Smooth muscle cell (in vitro differentiated cells): ENCODE measurements around the gene FADS1. TPM values are rescaled to one million over a fixed set of nuclear protein-coding genes. Genes with fewer than 3 reads are reported as not detected.
A peak's percentile ranks its signal among the peaks of the same experiment; 100 is the strongest.

Experiments used
- DNase-seq: peaks from one replicate; lab custom pipeline; 2025; ENCODE audit not compliant: unreplicated experiment; lab: John Stamatoyannopoulos, UW
- H2AFZ ChIP-seq: fragments of 200-600 bp; sonication (generic); 2 replicates; pipeline ENCODE4 v1.6.0; 2016; ENCODE audit warnings: antibody characterized with exemption, low read depth, mild to moderate bottlenecking
- H3F3A ChIP-seq: fragments of 200-600 bp; sonication (generic); 2 replicates; pipeline ENCODE4 v1.6.0; 2017; ENCODE audit warnings: antibody characterized with exemption, low read depth
- H3K27ac ChIP-seq: fragments of 200-600 bp; sonication (generic); 2 replicates; pipeline ENCODE4 v1.5.1; 2016; ENCODE audit warnings: low read depth, mild to moderate bottlenecking
- H3K27me3 ChIP-seq: fragments of 200-600 bp; sonication (generic); 2 replicates; pipeline ENCODE4 v1.6.1; 2016; ENCODE audit warnings: low read depth, mild to moderate bottlenecking
- H3K36me3 ChIP-seq: fragments of 200-600 bp; sonication (generic); 2 replicates; pipeline ENCODE4 v1.5.1; 2016; ENCODE audit warnings: low read depth
- H3K4me1 ChIP-seq: fragments of 200-600 bp; sonication (generic); 2 replicates; pipeline ENCODE4 v1.5.1; 2016; ENCODE audit warnings: low read depth
- H3K4me2 ChIP-seq: fragments of 200-600 bp; sonication (generic); 2 replicates; pipeline ENCODE4 v1.6.0; 2016; ENCODE audit warnings: mild to moderate bottlenecking
- H3K4me3 ChIP-seq: fragments of 200-600 bp; sonication (generic); 2 replicates; pipeline ENCODE4 v1.5.1; 2016; ENCODE audit warnings: mild to moderate bottlenecking
- H3K79me2 ChIP-seq: fragments of 200-600 bp; sonication (generic); 2 replicates; pipeline ENCODE4 v1.6.0; 2016; ENCODE audit warnings: low read depth, mild to moderate bottlenecking
- H3K9ac ChIP-seq: fragments of 200-600 bp; sonication (generic); 2 replicates; pipeline ENCODE4 v1.6.0; 2016; ENCODE audit warnings: low read depth
- H3K9me3 ChIP-seq: fragments of 200-600 bp; sonication (generic); replicated peaks from 2 replicates; pipeline ENCODE4 v1.5.1; 2016; ENCODE audit warnings: low read depth
- H4K20me1 ChIP-seq: fragments of 200-600 bp; sonication (generic); 2 replicates; pipeline ENCODE4 v1.6.0; 2016; ENCODE audit warnings: low read depth
- WGBS: methylation state at CpG from one replicate; pipeline ENCODE4 v1.1.7; 2016; ENCODE audit warnings: low lambda C conversion rate; 5-methylcytosine and 5-hydroxymethylcytosine counted together
- polyA plus RNA-seq: library from polyadenylated mRNA; unstranded; fragments of >200 nt; fragmentation: Nextera tagmentation; extraction: Ambion mirVana; gene quantifications from 2 replicates; pipeline ENCODE4 v1.2.1, GENCODE V29; 2016
- total RNA-seq: library from RNA; depleted of rRNA; stranded (reverse); fragments of >200 nt; gene quantifications from 2 replicates; pipeline ENCODE4 v1.2.3, GENCODE V29; 2014
- TF ChIP-seq, protein P1 (sequence below): fragments of 200-600 bp; sonication (generic); IDR thresholded peaks from 2 replicates; pipeline ENCODE4 v1.5.1; 2017; ENCODE audit warnings: borderline replicate concordance, mild to moderate bottlenecking, antibody characterized with exemption; ENCODE audit not compliant: insufficient read depth, poor library complexity, severe bottlenecking

The FADS1 gene
- 122 and 144 TPM in 2 replicates for total RNA-seq
- 176 and 266 TPM in 2 replicates for polyA plus RNA-seq

DNA sequence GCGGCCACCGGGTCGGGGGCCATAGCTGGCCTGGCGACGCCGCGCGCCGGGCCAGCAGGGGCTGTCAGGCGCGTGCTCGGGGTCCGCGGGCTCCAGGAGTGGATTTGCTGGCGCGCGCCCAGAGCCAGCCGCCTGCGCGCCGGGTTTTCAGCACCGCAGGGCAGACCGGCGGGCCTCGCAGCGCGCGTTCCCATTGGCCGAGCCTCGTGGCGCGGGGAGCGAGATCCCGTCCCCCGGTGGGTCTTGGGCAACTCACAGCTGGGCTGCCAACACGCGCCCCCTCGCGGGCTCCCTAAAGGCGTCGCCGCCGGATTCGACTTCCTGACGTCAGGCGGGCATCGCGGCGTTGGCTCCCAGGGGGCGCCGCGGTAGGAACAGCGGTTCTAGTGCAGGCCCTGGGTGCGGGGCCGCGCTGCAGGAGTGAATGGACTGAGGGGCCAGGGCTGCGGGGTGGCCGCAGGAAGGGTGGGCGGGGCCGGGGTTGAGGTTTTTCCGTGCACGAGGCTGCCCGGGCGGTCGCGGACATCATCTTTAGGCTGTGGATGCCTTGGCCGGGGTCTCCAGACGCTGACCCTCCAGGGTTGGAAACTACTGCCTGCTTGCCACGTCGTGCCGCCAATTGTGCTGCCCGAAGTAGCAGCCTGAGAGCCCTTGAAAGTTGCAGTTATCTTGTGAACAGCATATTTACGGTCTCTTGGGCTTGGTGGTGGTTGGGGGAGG, at the start of gene FADS1:
Gene FADS1 (minus strand): TSS at position 268 of the 720 bp plus-strand sequence. CDS start 74 bp downstream, at position 194.
- WGBS = 1% methylated on average over 66 of the region's 73 CpGs
- H2AFZ ChIP-seq = peak within 1 kb of the TSS; percentile 73
- TF ChIP-seq, protein P1, sequence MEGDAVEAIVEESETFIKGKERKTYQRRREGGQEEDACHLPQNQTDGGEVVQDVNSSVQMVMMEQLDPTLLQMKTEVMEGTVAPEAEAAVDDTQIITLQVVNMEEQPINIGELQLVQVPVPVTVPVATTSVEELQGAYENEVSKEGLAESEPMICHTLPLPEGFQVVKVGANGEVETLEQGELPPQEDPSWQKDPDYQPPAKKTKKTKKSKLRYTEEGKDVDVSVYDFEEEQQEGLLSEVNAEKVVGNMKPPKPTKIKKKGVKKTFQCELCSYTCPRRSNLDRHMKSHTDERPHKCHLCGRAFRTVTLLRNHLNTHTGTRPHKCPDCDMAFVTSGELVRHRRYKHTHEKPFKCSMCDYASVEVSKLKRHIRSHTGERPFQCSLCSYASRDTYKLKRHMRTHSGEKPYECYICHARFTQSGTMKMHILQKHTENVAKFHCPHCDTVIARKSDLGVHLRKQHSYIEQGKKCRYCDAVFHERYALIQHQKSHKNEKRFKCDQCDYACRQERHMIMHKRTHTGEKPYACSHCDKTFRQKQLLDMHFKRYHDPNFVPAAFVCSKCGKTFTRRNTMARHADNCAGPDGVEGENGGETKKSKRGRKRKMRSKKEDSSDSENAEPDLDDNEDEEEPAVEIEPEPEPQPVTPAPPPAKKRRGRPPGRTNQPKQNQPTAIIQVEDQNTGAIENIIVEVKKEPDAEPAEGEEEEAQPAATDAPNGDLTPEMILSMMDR = peak; percentile 42
- H3K9me3 ChIP-seq = no peaks in the 10 kb centered on the region
- peaks cover 9% of the 10 kb centered on the region for H3K4me1 ChIP-seq
- DNase-seq = peak; percentile 93
- peaks cover 24% of the 10 kb centered on the region for H3K79me2 ChIP-seq
- peak within 1 kb of the TSS; percentile 84 for H3K9ac ChIP-seq
- no peaks in the 10 kb centered on the region for H3K27me3 ChIP-seq
- H3K4me3 ChIP-seq = peak within 1 kb of the TSS; percentile 81
- H3K36me3 ChIP-seq = no peaks in the 10 kb centered on the region
- H3F3A ChIP-seq = peaks cover 7% of the 10 kb centered on the region
- peak within 1 kb of the TSS; percentile 99 for H3K4me2 ChIP-seq
- no peaks in the 10 kb centered on the region for H4K20me1 ChIP-seq
- H3K27ac ChIP-seq = peak within 1 kb of the TSS; percentile 85

DNA sequence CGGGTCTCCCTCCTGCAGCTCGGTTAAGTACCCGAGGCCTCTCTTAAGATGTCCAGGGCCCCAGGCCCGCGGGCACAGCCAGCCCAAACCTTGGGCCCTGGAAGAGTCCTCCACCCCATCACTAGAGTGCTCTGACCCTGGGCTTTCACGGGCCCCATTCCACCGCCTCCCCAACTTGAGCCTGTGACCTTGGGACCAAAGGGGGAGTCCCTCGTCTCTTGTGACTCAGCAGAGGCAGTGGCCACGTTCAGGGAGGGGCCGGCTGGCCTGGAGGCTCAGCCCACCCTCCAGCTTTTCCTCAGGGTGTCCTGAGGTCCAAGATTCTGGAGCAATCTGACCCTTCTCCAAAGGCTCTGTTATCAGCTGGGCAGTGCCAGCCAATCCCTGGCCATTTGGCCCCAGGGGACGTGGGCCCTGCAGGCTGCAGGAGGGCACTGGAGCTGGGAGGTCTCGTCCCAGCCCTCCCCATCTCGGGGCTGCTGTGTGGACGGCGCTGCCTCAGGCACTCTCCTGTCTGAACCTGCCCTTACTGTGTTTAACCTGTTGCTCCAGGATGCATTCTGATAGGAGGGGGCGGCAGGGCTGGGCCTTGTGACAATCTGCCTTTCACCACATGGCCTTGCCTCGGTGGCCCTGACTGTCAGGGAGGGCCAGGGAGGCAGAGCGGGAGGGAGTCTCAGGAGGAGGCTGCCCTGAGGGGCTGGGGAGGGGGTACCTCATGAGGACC, 49.6 kb upstream of the FADS1 start:
- Histone ChIP-seq H3K27me3 (no peaks in the 10 kb centered on the region), H4K20me1 (peaks cover 6% of the 10 kb centered on the region), H3K27ac (no peak overlapping the region), H3K4me1 (peaks cover 10% of the 10 kb centered on the region), H3K79me2 (no peaks in the 10 kb centered on the region), H2AFZ (no peak overlapping the region), H3K9me3 (no peaks in the 10 kb centered on the region), H3K36me3 (no peaks in the 10 kb centered on the region), H3K9ac (no peak overlapping the region), H3K4me3 (no peak overlapping the region), H3F3A (peaks cover 12% of the 10 kb centered on the region), H3K4me2 (no peak overlapping the region)
- DNase-seq = no peak
- WGBS = 84% methylated on average over 18 of the region's 18 CpGs
- TF ChIP-seq, protein P1 = no peak

DNA sequence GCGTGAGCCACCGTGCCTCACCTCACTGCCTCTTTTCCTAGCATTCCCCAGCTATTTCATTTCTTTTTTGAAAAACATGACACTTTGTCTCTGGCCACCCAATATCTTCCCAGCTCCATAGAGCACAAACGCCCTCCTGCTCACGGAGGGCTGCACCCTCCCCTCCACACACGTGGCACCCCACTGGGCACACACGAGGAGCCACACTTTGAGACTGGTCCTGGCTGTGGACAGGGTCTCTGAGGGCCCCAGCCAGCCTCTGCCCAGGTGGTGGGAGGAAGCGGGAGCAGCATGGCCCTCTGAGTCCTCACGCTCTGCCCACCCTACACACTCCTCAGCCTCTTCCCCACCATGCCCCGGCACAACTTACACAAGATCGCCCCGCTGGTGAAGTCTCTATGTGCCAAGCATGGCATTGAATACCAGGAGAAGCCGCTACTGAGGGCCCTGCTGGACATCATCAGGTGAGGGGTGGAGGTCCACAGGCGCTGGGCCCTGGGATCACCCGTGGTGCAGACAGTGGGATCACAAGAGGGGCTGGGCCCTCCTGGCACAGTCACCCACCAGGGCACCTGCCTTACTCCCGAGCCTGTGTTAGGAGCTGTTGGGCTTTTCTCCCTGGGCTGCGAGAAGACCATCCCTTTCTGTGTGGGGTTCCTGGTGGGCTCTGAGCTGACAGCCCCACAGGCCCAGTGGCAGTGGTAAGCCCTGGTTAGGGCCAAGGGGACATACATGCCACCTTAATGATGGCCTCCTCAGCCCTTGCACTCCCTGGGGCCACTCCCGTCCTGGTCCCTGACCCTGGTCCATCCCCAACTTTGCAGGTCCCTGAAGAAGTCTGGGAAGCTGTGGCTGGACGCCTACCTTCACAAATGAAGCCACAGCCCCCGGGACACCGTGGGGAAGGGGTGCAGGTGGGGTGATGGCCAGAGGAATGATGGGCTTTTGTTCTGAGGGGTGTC, 48.3 kb upstream of the FADS1 start:
- peaks cover 9% of the 10 kb centered on the region for H4K20me1 ChIP-seq
- no peaks in the 10 kb centered on the region for H3K27me3 ChIP-seq
- peaks cover 4% of the 10 kb centered on the region for H3K4me1 ChIP-seq
- WGBS = 98% methylated on average over 20 of the region's 20 CpGs
- no peak overlapping the region for H2AFZ ChIP-seq
- no peaks in the 10 kb centered on the region for H3K9me3 ChIP-seq
- peaks cover 5% of the 10 kb centered on the region for H3K36me3 ChIP-seq
- H3K4me2 ChIP-seq = no peak overlapping the region
- no peaks in the 10 kb centered on the region for H3K79me2 ChIP-seq
- no peak overlapping the region for H3K9ac ChIP-seq
- no peak for DNase-seq
- TF ChIP-seq, protein P1 = no peak
- H3F3A ChIP-seq = peaks cover 12% of the 10 kb centered on the region
- no peak overlapping the region for H3K27ac ChIP-seq
- no peak overlapping the region for H3K4me3 ChIP-seq
